ENCODE results near the gene CENPP.

Gene CENPP

GRCh38 chr9:92467041-92467440 lies 141.3 kb downstream of the CENPP start:
- TF ChIP-seq FOXA1 (IDR thresholded peaks at IDR 0.05) (no peak), PKNOX1 (IDR thresholded peaks at IDR 0.05) (no peak)
- CTCF ChIA-PET: no interaction called here
- POLR2A ChIA-PET: no interaction called here
- no peak for DNase-seq (ENCODE audit: extremely low spot score)

DNA sequence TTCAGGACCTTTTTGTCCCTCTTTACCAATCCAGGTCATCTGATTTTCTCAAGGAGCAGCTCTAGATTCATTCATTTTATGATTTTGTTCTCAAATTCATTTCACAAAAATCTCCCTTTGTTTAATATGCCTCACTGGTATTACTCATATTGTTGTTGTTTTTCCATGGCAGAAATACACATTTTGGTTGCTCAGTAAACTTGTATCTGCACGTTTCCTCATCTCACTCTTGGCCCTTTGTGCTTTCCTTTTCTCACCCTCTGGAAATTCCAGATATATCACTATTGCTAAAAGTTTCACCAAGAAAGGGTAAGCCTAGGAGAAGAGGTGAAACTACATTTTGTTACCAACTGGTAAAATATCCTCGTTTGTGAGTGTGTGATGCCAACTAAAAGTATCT lies 141.8 kb downstream of the CENPP start:
- no peak for DNase-seq (ENCODE audit: extremely low spot score)
- POLR2A ChIA-PET: no interaction called here
- TF ChIP-seq HDGF (IDR thresholded peaks at IDR 0.05; ENCODE audit: borderline replicate concordance) (no peak), SUZ12 (IDR thresholded peaks at IDR 0.05) (no peak)
- CTCF ChIA-PET: no interaction called here

- POLR2A ChIA-PET: no interaction called here
- TF ChIP-seq FOXM1 (IDR thresholded peaks at IDR 0.05; ENCODE audit: borderline replicate concordance) (no peak), ZNF384 (IDR thresholded peaks at IDR 0.05) (no peak), BHLHE40 (IDR thresholded peaks at IDR 0.05; ENCODE audit: borderline replicate concordance) (no peak)
- CTCF ChIA-PET: no interaction called here
- DNase-seq (ENCODE audit: extremely low spot score): no peak
Measured at GRCh38 chr9:92468206-92468605, 142.5 kb downstream of the CENPP start.

- TF ChIP-seq L3MBTL2 (conservative IDR thresholded peaks at IDR 0.05) (no peak), ZNF384 (IDR thresholded peaks at IDR 0.05) (no peak), LEF1 (IDR thresholded peaks at IDR 0.05; ENCODE audit: borderline replicate concordance) (no peak), SP1 (IDR thresholded peaks at IDR 0.05) (no peak), FOXK2 (IDR thresholded peaks at IDR 0.05) (no peak), NFRKB (IDR thresholded peaks at IDR 0.05) (no peak), FOXM1 (IDR thresholded peaks at IDR 0.05; ENCODE audit: borderline replicate concordance) (no peak), SUZ12 (IDR thresholded peaks at IDR 0.05) (no peak), TARDBP (IDR thresholded peaks at IDR 0.05) (no peak), ARNT (IDR thresholded peaks at IDR 0.05) (no peak), CTBP1 (IDR thresholded peaks at IDR 0.05; ENCODE audit: borderline replicate concordance) (no peak), HDGF (IDR thresholded peaks at IDR 0.05; ENCODE audit: borderline replicate concordance) (no peak), FOXA1 (IDR thresholded peaks at IDR 0.05) (no peak), PKNOX1 (IDR thresholded peaks at IDR 0.05) (no peak), ELF4 (IDR thresholded peaks at IDR 0.05) (no peak), BHLHE40 (IDR thresholded peaks at IDR 0.05; ENCODE audit: borderline replicate concordance) (no peak)
- DNase-seq (ENCODE audit: extremely low spot score): no peak
- POLR2A ChIA-PET: no interaction called here
- CTCF ChIA-PET: no interaction called here
Measured at GRCh38 chr9:92474587-92474986, 148.8 kb downstream of the CENPP start.

DNA sequence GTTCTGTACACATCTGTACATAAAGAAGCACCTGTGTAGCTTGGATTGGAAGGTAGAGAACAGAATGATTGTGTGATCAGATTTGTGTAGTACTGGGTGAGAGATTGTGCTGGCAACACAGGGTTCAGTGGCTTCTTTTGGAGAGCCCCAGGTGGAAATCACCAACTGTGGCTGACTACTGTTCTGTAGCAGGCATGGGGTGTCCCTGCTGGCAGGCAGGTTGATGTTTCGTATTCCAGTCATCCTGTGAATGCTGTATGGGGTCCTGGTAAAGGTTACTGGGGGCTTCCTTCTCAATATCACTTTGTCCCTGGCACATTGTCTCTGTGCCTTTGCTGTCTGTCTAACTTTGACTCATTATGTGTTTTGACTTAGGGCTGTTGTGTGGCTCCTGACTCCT lies 151.2 kb downstream of the CENPP start:
- ChIA-PET CTCF (no interaction called here), POLR2A (no interaction called here)
- TF ChIP-seq ELF4 (IDR thresholded peaks at IDR 0.05) (no peak), CTBP1 (IDR thresholded peaks at IDR 0.05; ENCODE audit: borderline replicate concordance) (no peak), NFRKB (IDR thresholded peaks at IDR 0.05) (no peak), ZNF384 (IDR thresholded peaks at IDR 0.05) (no peak), ARNT (IDR thresholded peaks at IDR 0.05) (no peak), PKNOX1 (IDR thresholded peaks at IDR 0.05) (no peak), BHLHE40 (IDR thresholded peaks at IDR 0.05; ENCODE audit: borderline replicate concordance) (no peak), SP1 (IDR thresholded peaks at IDR 0.05) (no peak), TARDBP (IDR thresholded peaks at IDR 0.05) (no peak), L3MBTL2 (conservative IDR thresholded peaks at IDR 0.05) (no peak)
- DNase-seq (ENCODE audit: extremely low spot score): no peak

DNA sequence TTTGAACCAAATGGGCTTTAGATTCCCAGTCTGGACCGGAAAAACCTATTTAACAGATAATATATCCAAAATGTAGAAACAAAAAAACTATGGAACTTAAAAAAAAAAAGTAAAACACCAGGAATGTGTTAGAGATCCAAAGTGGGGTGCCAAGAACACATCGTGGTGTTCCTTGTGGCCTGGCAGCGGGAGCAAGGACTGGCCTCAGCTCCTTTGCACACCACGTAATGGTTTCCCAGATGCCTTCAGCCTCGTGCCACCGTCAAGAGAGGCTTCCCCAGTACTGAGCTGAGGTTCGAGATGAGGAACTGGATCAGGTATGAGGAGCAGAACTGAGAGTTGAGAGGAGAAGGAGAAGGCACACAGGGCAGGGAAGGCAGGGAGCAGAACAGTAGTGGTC lies 153.0 kb downstream of the CENPP start:
- ChIA-PET CTCF (no interaction called here), POLR2A (no interaction called here)
- no peak for TF ChIP-seq TARDBP (IDR thresholded peaks at IDR 0.05)
- TF ChIP-seq BHLHE40 (IDR thresholded peaks at IDR 0.05; ENCODE audit: borderline replicate concordance): no peak
- TF ChIP-seq FOXM1 (IDR thresholded peaks at IDR 0.05; ENCODE audit: borderline replicate concordance): no peak
- DNase-seq (ENCODE audit: extremely low spot score): no peak

GRCh38 chr9:92479346-92479745 lies 153.6 kb downstream of the CENPP start:
- DNase-seq (ENCODE audit: extremely low spot score): no peak
- CTCF ChIA-PET: no interaction called here
- TF ChIP-seq FOXK2 (IDR thresholded peaks at IDR 0.05) (no peak), FOXA1 (IDR thresholded peaks at IDR 0.05) (no peak), NFRKB (IDR thresholded peaks at IDR 0.05) (no peak), LEF1 (IDR thresholded peaks at IDR 0.05; ENCODE audit: borderline replicate concordance) (no peak), HDGF (IDR thresholded peaks at IDR 0.05; ENCODE audit: borderline replicate concordance) (no peak), ELF4 (IDR thresholded peaks at IDR 0.05) (no peak), BHLHE40 (IDR thresholded peaks at IDR 0.05; ENCODE audit: borderline replicate concordance) (no peak)
- POLR2A ChIA-PET: no interaction called here

DNA sequence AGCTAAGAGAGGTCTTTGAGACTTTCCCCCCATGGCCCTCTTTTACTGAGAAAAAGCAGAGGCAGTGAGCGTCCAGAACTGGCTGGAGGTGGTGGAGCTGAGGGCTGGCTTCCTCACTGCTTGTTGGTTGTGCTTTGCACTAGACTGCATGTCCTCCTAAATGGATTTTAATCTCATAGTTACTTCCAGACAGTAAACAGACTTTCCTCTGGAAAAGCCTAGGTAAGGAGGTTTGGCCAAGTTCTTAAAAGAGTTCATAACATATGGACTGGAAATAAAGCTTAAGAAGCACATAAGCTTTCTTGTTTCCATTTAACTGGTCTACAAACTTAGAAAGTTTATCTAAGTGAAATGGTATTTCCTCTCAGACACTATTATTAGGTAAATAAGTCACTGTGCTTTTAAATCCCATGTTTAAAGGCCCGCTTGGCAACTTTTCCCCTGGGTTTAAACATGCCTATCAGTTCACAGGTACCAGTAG lies 154.6 kb downstream of the CENPP start:
- POLR2A ChIA-PET: no interaction called here
- CTCF ChIA-PET: no interaction called here
- no peak for TF ChIP-seq L3MBTL2 (conservative IDR thresholded peaks at IDR 0.05)
- TF ChIP-seq PKNOX1 (IDR thresholded peaks at IDR 0.05): no peak
- TF ChIP-seq SUZ12 (IDR thresholded peaks at IDR 0.05): no peak
- no peak for TF ChIP-seq SP1 (IDR thresholded peaks at IDR 0.05)
- TF ChIP-seq FOXM1 (IDR thresholded peaks at IDR 0.05; ENCODE audit: borderline replicate concordance): no peak
- TF ChIP-seq FOXA1 (IDR thresholded peaks at IDR 0.05): no peak
- TF ChIP-seq HDGF (IDR thresholded peaks at IDR 0.05; ENCODE audit: borderline replicate concordance): no peak
- TF ChIP-seq NFRKB (IDR thresholded peaks at IDR 0.05): no peak
- no peak for TF ChIP-seq ELF4 (IDR thresholded peaks at IDR 0.05)
- no peak for TF ChIP-seq TARDBP (IDR thresholded peaks at IDR 0.05)
- no peak for TF ChIP-seq BHLHE40 (IDR thresholded peaks at IDR 0.05; ENCODE audit: borderline replicate concordance)
- DNase-seq (ENCODE audit: extremely low spot score): no peak
